K562 (cell line): ENCODE measurements around the gene DNMBP. TPM values are rescaled to one million over a fixed set of nuclear protein-coding genes. Genes with fewer than 3 reads are reported as not detected.
A peak's percentile ranks its signal among the peaks of the same experiment; 100 is the strongest.

ENCODE experiments used
- BRD9 ChIP-seq: fragments of 450-650 bp; IDR thresholded peaks from 2 replicates; pipeline ENCODE4 v1.6.1; 2018; ENCODE audit warnings: low read depth; ENCODE audit not compliant: partially characterized antibody
- EP300 ChIP-seq: IDR thresholded peaks from 2 replicates; pipeline ENCODE4 v1.6.1; 2012; ENCODE audit warnings: low read length, improper control_type of control experiment
- FOXA1 ChIP-seq: fragments of 450-650 bp; IDR thresholded peaks from 2 replicates; pipeline ENCODE4 v1.6.1; 2016; ENCODE audit warnings: mild to moderate bottlenecking, borderline replicate concordance
- HNRNPL ChIP-seq: fragments of 200-400 bp; formaldehyde crosslinking; IDR thresholded peaks from 2 replicates; pipeline ENCODE4 v1.6.1; 2017; ENCODE audit warnings: low read depth, mild to moderate bottlenecking, low read length
- MAFK ChIP-seq: IDR thresholded peaks from 2 replicates; pipeline ENCODE4 v1.6.1; 2011; ENCODE audit warnings: low read length, improper control_type of control experiment
- NR2C1 ChIP-seq, 2 experiments: fragments of 450-650 bp; IDR thresholded peaks; 2 replicates each; pipeline ENCODE4 v1.6.1; 2017; ENCODE audit warnings: mild to moderate bottlenecking in 2 of 2, antibody characterized with exemption in 1 of 2, inconsistent platforms in 1 of 2, missing compliant biosample characterization in 1 of 2, missing genetic modification characterization in 1 of 2
- SRSF3 ChIP-seq: fragments of 200-400 bp; formaldehyde crosslinking; IDR thresholded peaks from 2 replicates; pipeline ENCODE4 v1.6.1; 2016; ENCODE audit warnings: mild to moderate bottlenecking, low read length, moderate library complexity; ENCODE audit not compliant: insufficient read depth
- ZFX ChIP-seq: sonication (generic); formaldehyde crosslinking; IDR thresholded peaks from 2 replicates; pipeline ENCODE4 v1.8.0; 2022; ENCODE audit warnings: mild to moderate bottlenecking, missing genetic modification reagents, moderate library complexity
- ZNF561 ChIP-seq: fragments of 450-650 bp; formaldehyde crosslinking; conservative IDR thresholded peaks from 2 replicates; pipeline ENCODE4 v1.4.0; 2020; ENCODE audit warnings: mild to moderate bottlenecking, moderate library complexity
- ZNF780A ChIP-seq: fragments of 250-450 bp; sonication (Bioruptor Pico); IDR thresholded peaks from 2 replicates; pipeline ENCODE4 v1.5.0; 2021; ENCODE audit warnings: mild to moderate bottlenecking
- polyA plus RNA-seq, 8 experiments: library from polyadenylated mRNA; depleted of rRNA in 4 of 8; stranded (reverse) in 5 of 8; unstranded in 3 of 8; fragments of >200 nt; fragmentation: Nextera tagmentation in 2 of 8; fragmentation: Illumina TruSeq in 1 of 8; extraction: Ambion mirVana in 2 of 8; extraction: Trizol in 1 of 8; gene quantifications; 2 replicates each; pipeline versions ENCODE4 v1.2.1 to v1.2.3, GENCODE V29; 2011 to 2014; ENCODE audit warnings: inconsistent platforms in 1 of 8, missing spikeins in 1 of 8
- total RNA-seq, 7 experiments: library from RNA; depleted of rRNA in 6 of 7; stranded (reverse); fragments of >200 nt in 6 of 7; fragmentation: Illumina TruSeq in 2 of 7; extraction: Trizol in 2 of 7; gene quantifications; 2 replicates each; pipeline versions ENCODE4 v1.2.1 to v1.2.3, GENCODE V29; 2011 to 2021; ENCODE audit warnings: low replicate concordance in 1 of 7
- TF ChIP-seq, protein P1 (sequence below): IDR thresholded peaks from 2 replicates; pipeline ENCODE4 v1.6.1; 2011; ENCODE audit warnings: borderline replicate concordance, low read depth, mild to moderate bottlenecking, moderate library complexity, low read length; ENCODE audit not compliant: insufficient read depth, poor library complexity, severe bottlenecking
- TF ChIP-seq, protein P2 (sequence below): sonication (generic); formaldehyde crosslinking; IDR thresholded peaks from 2 replicates; pipeline ENCODE4 v1.8.0; 2023; ENCODE audit warnings: missing genetic modification reagents, mild to moderate bottlenecking, borderline replicate concordance
- TF ChIP-seq, protein P3 (sequence below): fragments of 250-450 bp; sonication (Bioruptor Pico); IDR thresholded peaks from 2 replicates; pipeline ENCODE4 v1.5.0; 2022; ENCODE audit warnings: mild to moderate bottlenecking

DNMBP gene
- total and polyA plus RNA-seq, 9 of the 15 experiments (the other 6 are each of a cell fraction or from before 2014, with no cell fraction given): 0.83 to 3.7 (median 2.2) TPM

DNA sequence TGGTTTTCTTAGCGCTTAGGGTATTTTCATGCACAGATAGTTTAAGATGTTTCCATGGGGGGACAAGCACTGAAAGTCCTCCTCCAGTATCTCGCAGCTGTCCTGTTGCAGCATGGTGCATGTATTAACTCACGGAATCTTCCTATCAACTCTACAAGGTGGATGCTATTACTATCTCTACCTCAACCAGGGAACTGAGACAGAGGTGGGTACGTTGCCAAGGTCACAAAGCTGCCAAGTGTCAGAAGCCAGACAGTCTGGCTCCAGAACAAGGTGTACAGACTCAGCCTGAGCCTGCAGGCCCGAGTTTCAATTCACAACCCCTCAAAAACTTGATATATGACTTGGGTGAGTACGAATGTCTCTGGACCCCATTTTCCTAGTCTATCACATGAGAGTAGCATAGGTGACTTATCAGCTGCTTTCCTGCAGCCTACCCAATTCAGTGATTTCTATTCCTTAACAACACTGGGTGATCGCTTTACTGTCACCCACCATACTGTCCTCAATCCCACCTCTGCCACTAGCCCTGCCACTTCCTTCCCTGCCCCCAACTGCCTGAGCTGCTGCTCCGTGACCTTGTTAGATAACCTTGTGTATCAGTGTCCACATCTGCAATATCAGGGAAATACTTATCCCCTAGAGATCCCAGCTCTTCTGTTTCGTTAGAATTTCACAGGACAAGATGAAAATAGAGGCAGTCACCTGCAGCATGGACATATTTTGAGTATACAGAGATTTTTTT, 135.2 kb downstream of the DNMBP start (continued):
- TF ChIP-seq ZFX (CRISPR knock-in tag) (no peak), EP300 (peak; percentile 33; the same call in 1 of the 2 replicates), ZNF780A (CRISPR knock-in tag) (no peak), MAFK (no peak), ZNF561 (no peak), FOXA1 (no peak), NR2C1 (IDR thresholded peaks at IDR 0.05) (no peak), NR2C1 (tag; IDR thresholded peaks at IDR 0.05) (no peak), SRSF3 (no peak), HNRNPL (no peak), BRD9 (no peak)
- TF ChIP-seq, protein P1, sequence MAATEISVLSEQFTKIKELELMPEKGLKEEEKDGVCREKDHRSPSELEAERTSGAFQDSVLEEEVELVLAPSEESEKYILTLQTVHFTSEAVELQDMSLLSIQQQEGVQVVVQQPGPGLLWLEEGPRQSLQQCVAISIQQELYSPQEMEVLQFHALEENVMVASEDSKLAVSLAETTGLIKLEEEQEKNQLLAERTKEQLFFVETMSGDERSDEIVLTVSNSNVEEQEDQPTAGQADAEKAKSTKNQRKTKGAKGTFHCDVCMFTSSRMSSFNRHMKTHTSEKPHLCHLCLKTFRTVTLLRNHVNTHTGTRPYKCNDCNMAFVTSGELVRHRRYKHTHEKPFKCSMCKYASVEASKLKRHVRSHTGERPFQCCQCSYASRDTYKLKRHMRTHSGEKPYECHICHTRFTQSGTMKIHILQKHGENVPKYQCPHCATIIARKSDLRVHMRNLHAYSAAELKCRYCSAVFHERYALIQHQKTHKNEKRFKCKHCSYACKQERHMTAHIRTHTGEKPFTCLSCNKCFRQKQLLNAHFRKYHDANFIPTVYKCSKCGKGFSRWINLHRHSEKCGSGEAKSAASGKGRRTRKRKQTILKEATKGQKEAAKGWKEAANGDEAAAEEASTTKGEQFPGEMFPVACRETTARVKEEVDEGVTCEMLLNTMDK: no peak
- TF ChIP-seq, protein P2, sequence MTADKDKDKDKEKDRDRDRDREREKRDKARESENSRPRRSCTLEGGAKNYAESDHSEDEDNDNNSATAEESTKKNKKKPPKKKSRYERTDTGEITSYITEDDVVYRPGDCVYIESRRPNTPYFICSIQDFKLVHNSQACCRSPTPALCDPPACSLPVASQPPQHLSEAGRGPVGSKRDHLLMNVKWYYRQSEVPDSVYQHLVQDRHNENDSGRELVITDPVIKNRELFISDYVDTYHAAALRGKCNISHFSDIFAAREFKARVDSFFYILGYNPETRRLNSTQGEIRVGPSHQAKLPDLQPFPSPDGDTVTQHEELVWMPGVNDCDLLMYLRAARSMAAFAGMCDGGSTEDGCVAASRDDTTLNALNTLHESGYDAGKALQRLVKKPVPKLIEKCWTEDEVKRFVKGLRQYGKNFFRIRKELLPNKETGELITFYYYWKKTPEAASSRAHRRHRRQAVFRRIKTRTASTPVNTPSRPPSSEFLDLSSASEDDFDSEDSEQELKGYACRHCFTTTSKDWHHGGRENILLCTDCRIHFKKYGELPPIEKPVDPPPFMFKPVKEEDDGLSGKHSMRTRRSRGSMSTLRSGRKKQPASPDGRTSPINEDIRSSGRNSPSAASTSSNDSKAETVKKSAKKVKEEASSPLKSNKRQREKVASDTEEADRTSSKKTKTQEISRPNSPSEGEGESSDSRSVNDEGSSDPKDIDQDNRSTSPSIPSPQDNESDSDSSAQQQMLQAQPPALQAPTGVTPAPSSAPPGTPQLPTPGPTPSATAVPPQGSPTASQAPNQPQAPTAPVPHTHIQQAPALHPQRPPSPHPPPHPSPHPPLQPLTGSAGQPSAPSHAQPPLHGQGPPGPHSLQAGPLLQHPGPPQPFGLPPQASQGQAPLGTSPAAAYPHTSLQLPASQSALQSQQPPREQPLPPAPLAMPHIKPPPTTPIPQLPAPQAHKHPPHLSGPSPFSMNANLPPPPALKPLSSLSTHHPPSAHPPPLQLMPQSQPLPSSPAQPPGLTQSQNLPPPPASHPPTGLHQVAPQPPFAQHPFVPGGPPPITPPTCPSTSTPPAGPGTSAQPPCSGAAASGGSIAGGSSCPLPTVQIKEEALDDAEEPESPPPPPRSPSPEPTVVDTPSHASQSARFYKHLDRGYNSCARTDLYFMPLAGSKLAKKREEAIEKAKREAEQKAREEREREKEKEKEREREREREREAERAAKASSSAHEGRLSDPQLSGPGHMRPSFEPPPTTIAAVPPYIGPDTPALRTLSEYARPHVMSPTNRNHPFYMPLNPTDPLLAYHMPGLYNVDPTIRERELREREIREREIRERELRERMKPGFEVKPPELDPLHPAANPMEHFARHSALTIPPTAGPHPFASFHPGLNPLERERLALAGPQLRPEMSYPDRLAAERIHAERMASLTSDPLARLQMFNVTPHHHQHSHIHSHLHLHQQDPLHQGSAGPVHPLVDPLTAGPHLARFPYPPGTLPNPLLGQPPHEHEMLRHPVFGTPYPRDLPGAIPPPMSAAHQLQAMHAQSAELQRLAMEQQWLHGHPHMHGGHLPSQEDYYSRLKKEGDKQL: no peak
- TF ChIP-seq, protein P3, sequence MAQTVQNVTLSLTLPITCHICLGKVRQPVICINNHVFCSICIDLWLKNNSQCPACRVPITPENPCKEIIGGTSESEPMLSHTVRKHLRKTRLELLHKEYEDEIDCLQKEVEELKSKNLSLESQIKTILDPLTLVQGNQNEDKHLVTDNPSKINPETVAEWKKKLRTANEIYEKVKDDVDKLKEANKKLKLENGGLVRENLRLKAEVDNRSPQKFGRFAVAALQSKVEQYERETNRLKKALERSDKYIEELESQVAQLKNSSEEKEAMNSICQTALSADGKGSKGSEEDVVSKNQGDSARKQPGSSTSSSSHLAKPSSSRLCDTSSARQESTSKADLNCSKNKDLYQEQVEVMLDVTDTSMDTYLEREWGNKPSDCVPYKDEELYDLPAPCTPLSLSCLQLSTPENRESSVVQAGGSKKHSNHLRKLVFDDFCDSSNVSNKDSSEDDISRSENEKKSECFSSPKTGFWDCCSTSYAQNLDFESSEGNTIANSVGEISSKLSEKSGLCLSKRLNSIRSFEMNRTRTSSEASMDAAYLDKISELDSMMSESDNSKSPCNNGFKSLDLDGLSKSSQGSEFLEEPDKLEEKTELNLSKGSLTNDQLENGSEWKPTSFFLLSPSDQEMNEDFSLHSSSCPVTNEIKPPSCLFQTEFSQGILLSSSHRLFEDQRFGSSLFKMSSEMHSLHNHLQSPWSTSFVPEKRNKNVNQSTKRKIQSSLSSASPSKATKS (CRISPR knock-in tag): no peak
- TF ChIP-seq, all 486 proteins: peak for 11
